Amniotic epithelial cell (primary cell): Measurements from ENCODE around the gene PPP1R12B.
"Not testable (repeated sequence)": the region's sequence is repeated elsewhere in the genome, so short reads cannot be mapped to it uniquely, and the experiment has no call there.

ENCODE experiments used
- DNase-seq: peaks from one replicate; pipeline ENCODE4 v3.0.0-alpha.2; 2010; ENCODE audit warnings: low read depth

The PPP1R12B gene

GRCh38 chr1:202613571-202613970, 265.1 kb downstream of the PPP1R12B start:
- DNase-seq = no peak

GRCh38 chr1:202614363-202615207, 266.1 kb downstream of the PPP1R12B start:
- peak; percentile 14 for DNase-seq

DNA sequence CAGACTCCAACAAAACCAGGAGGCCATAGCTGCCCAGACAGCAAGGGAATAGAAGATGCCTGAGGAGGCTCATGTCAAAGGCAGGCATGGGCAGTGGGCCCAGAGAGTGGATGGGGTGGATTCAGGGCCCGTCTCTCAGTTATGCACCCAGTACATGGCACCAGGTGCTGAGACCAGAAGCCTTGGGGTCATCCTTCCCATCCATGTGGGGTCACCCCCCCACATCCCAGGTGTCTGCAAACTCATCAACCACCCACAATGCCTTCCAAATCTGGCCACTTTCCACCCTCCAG, 266.7 kb downstream of the PPP1R12B start:
- DNase-seq = not testable (repeated sequence)

DNA sequence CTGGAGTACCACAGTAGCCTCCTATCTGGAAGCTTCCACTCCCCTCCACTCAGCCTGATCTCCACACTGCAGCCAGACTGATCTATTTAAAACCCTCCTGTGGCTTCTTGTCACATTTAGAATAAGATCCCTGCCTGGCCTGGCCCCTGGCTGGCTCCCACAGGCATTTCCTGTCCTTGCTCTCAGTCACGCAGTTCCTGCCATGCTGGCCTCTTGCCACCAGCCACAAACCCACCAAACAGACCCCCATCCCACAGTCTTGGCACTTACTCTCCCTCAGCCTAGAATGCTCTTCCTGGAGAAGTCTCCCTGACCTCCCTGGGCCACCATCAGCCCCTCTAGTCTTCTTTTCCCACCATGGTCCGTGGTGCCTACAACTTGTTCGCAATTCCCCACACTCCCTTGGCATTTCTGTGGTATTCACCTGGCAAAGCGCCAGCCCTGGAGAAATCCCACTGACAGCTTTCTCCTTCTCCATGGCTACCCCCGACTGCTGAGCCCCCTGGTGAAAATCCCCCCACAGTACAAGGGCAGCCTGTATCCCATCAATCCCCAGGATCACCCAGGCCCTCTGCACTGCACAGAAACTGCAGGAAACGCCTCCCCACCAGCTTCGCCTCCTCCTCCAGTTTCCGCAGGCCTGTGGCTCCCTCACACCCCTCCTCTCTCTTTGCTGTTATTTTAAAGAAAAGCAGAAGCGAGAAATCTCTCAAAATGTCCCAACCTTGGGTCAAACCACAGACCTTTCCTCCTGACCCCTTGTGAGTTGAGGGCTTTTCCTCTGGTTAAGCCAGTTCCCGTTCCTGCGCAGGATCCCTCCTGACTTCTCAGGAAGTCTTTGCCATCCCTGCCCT, 267.2 kb downstream of the PPP1R12B start:
- peak; percentile 47 for DNase-seq

- DNase-seq = no peak
These were observed 267.9 kb downstream of the PPP1R12B start for GRCh38 chr1:202616355-202616915.

DNA sequence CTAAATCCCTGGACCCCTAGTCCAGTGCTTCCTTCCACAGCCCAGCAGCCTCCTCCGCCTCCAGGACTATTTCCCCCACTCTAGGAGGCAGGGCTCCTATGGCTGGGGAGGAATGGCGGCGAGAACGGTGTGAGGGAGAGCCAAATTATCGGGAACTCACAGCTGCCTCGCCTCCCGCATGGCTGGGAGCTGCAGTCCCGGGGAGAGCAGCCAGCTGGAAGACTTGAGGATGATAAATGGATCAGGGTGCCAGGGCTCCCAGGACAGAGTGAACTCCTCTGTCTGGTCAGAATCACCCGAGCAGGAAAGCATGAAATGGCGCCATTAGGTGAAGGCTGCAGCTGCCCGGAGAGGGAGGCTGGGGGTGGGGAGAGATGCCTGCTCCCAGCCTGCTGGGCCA, 270.5 kb downstream of the PPP1R12B start:
- peak; percentile 48 for DNase-seq

- DNase-seq = no peak
These were observed 271.0 kb downstream of the PPP1R12B start for GRCh38 chr1:202619505-202619904.

- DNase-seq = not testable (repeated sequence)
These were observed 271.5 kb downstream of the PPP1R12B start for GRCh38 chr1:202620036-202620435.

DNA sequence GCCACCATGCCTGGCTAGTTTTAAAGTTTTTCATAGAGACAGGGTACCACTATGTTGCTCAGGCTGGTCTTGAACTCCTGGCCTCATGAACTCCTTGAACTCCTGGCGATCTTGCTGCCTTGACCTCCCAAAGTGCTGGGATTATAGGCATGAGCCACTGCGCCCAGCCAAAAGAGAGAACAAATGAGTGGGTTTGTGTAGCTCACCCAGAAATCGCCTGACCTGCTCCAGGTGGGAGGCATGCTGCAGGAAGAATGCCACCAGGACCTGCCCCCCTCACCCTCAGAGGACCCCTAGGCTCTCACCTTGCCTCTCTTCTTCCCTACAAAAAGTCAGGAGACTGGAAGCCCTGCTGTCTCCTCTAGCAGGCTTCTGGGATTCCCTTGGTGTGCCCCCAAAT, 272.9 kb downstream of the PPP1R12B start:
- no peak for DNase-seq

DNA sequence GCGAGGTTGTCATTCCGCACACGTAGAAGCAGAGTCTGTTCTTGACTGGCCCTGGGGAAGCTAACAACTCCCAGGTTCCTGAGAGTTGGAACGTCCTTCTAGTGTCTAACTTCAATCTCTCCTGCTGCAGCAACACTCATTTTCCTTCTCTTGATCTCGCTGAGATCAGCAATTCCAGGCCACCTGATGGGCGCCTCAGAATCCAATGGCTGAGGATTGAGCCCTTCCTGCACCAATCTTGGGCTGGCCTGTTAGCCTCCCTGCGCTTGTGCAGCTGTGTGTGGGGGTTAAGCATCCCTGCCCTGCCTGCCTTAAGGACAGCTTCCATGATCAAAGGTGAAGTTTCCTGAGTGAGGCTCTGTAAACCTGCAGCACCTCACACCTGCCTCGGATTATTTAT, 273.9 kb downstream of the PPP1R12B start:
- no peak for DNase-seq

- peak; percentile 35 for DNase-seq
These were observed 274.6 kb downstream of the PPP1R12B start for GRCh38 chr1:202623075-202623474.

DNA sequence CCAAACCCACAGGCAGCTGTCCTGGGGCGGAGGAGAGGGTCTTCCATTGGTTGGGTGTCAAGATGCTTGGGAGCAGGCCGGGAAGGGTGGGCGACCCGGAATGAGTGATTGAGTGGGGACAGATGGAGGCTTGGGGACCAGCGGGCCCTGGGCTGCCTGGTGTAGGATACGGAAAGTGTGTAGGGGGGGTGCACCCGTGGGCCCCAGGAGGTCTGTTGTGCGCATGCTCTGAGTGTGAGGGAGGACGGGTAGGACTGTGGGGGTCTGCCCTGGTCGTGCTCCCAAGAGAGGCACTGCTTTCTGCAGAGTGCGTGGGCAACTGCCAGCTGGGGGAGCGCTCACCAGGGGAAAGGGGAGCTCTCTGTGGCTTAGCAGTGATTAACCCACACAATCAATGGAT, 275.0 kb downstream of the PPP1R12B start:
- DNase-seq = not testable (repeated sequence)

DNA sequence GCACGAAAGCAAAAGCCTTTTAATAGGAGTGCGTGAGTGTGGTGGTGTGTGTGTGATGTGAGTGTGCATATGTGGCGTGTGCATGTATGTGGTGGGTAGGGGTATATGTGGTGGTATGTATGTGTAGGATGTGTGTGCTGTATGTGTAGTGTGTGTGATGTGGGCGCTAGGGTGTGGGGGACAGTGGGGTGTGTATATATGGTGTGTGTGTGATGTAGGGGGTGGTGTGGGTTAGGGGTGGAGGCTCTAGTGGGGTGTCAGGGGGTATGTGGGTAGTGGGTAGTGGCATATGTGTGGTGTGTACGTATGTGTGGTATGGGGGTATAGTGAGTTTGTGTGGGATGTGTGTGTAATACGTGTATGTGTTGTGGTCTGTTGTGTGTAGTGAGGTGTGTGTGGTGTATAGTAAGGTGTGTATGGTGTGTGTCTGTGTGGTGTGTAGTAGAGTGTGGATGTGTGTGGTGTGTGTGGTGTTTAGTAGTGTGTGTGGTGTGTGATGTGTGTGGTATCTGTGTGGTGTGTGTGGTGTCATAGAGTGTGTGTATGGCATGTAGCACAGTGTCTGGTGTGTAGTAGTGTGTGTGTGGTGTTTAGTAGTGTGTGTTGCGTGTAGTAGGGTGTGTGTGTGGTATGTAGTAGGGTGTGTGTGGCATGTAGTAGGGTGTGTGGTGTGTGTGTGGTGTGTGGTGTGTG, 275.7 kb downstream of the PPP1R12B start:
- no peak for DNase-seq

DNA sequence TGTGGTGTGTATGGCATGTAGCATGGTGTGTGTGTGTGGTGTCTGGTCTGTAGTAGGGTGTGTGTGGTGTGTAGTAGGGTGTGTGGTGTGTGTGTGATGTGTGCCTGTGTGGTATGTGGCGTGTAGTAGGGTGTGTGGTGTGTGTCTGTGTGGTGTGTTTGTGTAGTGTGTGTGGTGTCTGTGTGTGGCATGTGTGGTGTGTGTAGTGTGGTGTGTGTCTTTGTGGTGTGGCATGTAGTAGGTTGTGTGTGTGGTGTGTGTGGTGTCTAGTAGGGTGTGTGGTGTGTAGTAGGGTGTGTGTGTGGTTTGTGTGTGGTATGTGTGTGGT, 276.2 kb downstream of the PPP1R12B start:
- DNase-seq = peak; percentile 9

GRCh38 chr1:202625416-202626360, 277.2 kb downstream of the PPP1R12B start:
- peak; percentile 56 for DNase-seq

- DNase-seq = not testable (repeated sequence)
These were observed 278.5 kb downstream of the PPP1R12B start for GRCh38 chr1:202627036-202627435.

DNA sequence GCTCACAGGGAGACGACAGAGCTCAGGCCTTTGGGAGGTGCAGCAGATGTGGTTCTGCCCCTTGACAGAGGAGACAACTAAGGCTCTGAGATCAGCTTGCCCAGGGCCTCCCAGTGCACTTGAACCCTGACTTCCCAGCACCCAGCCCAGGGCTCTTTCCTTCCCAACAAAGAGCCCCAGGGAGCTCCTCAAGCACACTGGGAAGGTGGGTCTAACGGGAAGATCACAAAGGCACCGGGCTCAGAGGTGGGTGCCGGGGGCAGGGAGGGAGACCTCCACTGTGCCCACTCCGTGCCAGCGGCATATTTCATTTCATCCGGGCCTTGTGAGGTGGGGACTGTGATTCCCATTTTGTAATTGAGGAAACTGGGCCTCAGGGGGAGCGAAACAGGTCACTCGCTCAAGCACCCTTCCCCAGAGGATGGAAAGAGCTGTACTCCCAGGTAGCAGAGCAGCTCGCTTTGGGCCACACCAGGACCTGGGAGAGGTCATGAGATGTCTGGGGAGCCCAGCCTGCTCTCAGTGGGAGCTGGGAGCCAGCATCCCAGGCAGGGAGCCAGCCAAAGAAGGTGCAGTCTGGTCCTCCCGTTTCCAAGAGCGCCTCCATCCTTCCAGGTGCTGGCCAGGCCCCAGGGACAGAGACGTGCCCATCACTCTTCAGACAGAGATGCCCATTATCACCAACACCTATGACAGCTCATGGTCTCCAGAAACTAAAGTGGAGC, 279.5 kb downstream of the PPP1R12B start:
- DNase-seq = no peak

- DNase-seq = no peak
These were observed 280.2 kb downstream of the PPP1R12B start for GRCh38 chr1:202628646-202629215.

GRCh38 chr1:202629257-202629811, 280.8 kb downstream of the PPP1R12B start:
- not testable (repeated sequence) for DNase-seq

DNA sequence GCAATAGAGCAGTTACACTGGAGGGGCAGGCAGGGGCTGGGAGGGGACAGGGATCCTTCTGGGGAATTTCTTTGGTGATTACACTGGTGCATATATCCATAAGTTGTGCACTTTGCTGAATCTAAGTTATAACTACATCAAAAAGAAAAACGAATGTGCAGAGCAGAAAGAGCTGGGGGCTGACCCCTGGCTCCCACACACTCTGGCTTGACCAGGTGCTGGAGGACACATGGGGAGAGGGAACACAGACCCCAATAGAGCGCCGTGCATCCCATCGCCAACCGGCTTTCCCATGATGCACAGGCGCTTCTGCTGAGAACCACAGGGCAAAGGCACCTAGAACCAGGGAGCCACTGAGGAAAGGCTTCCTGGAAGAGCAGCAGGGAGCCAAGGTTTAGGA, 281.6 kb downstream of the PPP1R12B start:
- not testable (repeated sequence) for DNase-seq
